Measurements from ENCODE around the gene SCD5.

SCD5 gene

DNA sequence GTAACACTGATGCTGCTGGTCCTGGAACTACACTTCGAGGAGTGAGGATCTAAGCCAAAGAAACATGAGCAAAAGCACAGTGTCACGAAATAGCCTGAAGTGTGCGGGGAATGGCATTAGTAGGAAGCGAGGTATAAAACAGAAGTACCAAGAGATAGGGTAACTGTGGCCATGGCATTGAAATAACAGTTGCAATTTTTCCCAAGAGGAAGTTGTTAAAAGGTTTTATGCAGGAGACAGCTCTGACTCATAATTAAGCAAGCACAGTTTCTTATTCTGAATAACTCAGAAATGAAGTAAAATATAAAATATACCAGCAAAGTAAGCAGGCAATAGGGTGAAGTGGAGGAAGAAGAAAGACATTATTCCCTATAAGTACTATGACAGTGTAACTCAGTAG, 146.5 kb downstream of the SCD5 start:
- H3K27me3 ChIP-seq (ENCODE audit: insufficient read depth, poor library complexity, severe bottlenecking), result no peaks in the 10 kb centered on the region
- H3K4me3 ChIP-seq (replicated peaks; ENCODE audit: insufficient read depth, low read length), result no peak overlapping the region
- no peak overlapping the region for H3K27ac ChIP-seq (replicated peaks)
- peak; percentile 40 to 58 for DNase-seq (ENCODE audit: low read depth in 1 of 2, low spot score in 1 of 2)
- TF ChIP-seq, protein P1, sequence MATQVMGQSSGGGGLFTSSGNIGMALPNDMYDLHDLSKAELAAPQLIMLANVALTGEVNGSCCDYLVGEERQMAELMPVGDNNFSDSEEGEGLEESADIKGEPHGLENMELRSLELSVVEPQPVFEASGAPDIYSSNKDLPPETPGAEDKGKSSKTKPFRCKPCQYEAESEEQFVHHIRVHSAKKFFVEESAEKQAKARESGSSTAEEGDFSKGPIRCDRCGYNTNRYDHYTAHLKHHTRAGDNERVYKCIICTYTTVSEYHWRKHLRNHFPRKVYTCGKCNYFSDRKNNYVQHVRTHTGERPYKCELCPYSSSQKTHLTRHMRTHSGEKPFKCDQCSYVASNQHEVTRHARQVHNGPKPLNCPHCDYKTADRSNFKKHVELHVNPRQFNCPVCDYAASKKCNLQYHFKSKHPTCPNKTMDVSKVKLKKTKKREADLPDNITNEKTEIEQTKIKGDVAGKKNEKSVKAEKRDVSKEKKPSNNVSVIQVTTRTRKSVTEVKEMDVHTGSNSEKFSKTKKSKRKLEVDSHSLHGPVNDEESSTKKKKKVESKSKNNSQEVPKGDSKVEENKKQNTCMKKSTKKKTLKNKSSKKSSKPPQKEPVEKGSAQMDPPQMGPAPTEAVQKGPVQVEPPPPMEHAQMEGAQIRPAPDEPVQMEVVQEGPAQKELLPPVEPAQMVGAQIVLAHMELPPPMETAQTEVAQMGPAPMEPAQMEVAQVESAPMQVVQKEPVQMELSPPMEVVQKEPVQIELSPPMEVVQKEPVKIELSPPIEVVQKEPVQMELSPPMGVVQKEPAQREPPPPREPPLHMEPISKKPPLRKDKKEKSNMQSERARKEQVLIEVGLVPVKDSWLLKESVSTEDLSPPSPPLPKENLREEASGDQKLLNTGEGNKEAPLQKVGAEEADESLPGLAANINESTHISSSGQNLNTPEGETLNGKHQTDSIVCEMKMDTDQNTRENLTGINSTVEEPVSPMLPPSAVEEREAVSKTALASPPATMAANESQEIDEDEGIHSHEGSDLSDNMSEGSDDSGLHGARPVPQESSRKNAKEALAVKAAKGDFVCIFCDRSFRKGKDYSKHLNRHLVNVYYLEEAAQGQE (IDR thresholded peaks at IDR 0.05; ENCODE audit: insufficient replicate concordance, low read depth), result no peak
- no peak for TF ChIP-seq GABPA (IDR thresholded peaks at IDR 0.05; ENCODE audit: low read depth)
- TF ChIP-seq, protein P2, sequence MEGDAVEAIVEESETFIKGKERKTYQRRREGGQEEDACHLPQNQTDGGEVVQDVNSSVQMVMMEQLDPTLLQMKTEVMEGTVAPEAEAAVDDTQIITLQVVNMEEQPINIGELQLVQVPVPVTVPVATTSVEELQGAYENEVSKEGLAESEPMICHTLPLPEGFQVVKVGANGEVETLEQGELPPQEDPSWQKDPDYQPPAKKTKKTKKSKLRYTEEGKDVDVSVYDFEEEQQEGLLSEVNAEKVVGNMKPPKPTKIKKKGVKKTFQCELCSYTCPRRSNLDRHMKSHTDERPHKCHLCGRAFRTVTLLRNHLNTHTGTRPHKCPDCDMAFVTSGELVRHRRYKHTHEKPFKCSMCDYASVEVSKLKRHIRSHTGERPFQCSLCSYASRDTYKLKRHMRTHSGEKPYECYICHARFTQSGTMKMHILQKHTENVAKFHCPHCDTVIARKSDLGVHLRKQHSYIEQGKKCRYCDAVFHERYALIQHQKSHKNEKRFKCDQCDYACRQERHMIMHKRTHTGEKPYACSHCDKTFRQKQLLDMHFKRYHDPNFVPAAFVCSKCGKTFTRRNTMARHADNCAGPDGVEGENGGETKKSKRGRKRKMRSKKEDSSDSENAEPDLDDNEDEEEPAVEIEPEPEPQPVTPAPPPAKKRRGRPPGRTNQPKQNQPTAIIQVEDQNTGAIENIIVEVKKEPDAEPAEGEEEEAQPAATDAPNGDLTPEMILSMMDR (IDR thresholded peaks at IDR 0.05; ENCODE audit: insufficient read depth, low read length), result no peak
- no peak for TF ChIP-seq POLR2AphosphoS5 (IDR thresholded peaks at IDR 0.05; ENCODE audit: low read depth)
- TF ChIP-seq SPI1 (IDR thresholded peaks at IDR 0.05; ENCODE audit: borderline replicate concordance, low read depth), result no peak; the same call in 1 of the 2 replicates

DNA sequence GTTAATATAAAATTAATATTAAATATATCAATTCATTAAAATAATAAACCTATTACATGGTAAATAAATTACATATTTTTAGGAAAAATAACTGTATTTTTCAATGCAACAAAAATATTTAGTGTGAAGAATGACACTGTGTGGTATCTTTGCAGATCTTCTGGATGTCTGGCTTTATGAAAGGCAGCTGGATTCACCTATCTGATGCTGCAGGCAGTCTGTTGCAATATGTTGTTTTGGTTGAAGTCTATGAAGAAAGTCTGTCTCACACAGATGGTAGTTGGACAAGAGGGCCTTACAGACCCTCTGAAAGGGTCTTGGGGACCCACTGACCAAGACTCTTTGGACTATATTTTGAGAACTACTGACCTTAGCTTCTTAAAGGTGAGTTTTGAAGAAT, 147.7 kb downstream of the SCD5 start:
- no peak overlapping the region for H3K4me3 ChIP-seq (replicated peaks; ENCODE audit: insufficient read depth, low read length)
- TF ChIP-seq POLR2AphosphoS5 (IDR thresholded peaks at IDR 0.05; ENCODE audit: low read depth) (no peak), GABPA (IDR thresholded peaks at IDR 0.05; ENCODE audit: low read depth) (no peak), SPI1 (IDR thresholded peaks at IDR 0.05; ENCODE audit: borderline replicate concordance, low read depth) (no peak)
- TF ChIP-seq, protein P2 (IDR thresholded peaks at IDR 0.05; ENCODE audit: insufficient read depth, low read length), result no peak
- TF ChIP-seq, protein P1 (IDR thresholded peaks at IDR 0.05; ENCODE audit: insufficient replicate concordance, low read depth), result no peak
- H3K27me3 ChIP-seq (ENCODE audit: insufficient read depth, poor library complexity, severe bottlenecking), result no peaks in the 10 kb centered on the region
- no peak for DNase-seq (ENCODE audit: low read depth in 1 of 2, low spot score in 1 of 2)
- no peak overlapping the region for H3K27ac ChIP-seq (replicated peaks)

DNA sequence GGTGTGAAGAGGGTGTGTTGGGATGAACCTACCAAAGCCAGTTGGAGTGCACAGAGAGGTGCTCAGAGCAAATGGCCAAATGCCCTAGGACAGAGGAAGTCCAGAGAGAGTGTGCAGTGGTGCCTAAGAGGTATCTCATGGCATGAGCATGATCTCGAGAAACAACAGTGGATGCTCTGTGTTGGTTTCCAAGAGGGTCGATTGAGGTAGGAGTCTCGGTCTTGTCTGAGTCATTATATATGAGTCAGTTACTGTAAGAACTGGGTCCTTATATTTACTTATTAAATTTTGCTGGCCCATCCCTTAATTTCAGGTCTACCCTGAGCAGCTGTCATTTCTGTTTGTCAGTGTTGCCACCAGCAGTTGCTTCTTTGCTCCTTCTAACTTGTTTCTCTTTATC, 150.2 kb downstream of the SCD5 start:
- no peak for DNase-seq (ENCODE audit: low read depth in 1 of 2, low spot score in 1 of 2)
- H3K27me3 ChIP-seq (ENCODE audit: insufficient read depth, poor library complexity, severe bottlenecking), result no peaks in the 10 kb centered on the region
- H3K4me3 ChIP-seq (replicated peaks; ENCODE audit: insufficient read depth, low read length), result no peak overlapping the region
- H3K27ac ChIP-seq (replicated peaks), result no peak overlapping the region
- TF ChIP-seq GABPA (IDR thresholded peaks at IDR 0.05; ENCODE audit: low read depth) (no peak), POLR2AphosphoS5 (IDR thresholded peaks at IDR 0.05; ENCODE audit: low read depth) (no peak), SPI1 (IDR thresholded peaks at IDR 0.05; ENCODE audit: borderline replicate concordance, low read depth) (no peak)
- TF ChIP-seq, protein P2 (IDR thresholded peaks at IDR 0.05; ENCODE audit: insufficient read depth, low read length), result no peak
- TF ChIP-seq, protein P1 (IDR thresholded peaks at IDR 0.05; ENCODE audit: insufficient replicate concordance, low read depth), result no peak

Data from HL-60 (cell line).